Measurements from ENCODE around the gene MED10.

MED10 gene

GRCh38 chr5:6377905-6378765 is at the start of gene MED10:
Gene MED10, minus strand, starts transcription at chr5:6378547. Its CDS starts 64 bp downstream, at chr5:6378483.
- peak; percentile 78 for DNase-seq (ENCODE audit: low spot score)

DNA sequence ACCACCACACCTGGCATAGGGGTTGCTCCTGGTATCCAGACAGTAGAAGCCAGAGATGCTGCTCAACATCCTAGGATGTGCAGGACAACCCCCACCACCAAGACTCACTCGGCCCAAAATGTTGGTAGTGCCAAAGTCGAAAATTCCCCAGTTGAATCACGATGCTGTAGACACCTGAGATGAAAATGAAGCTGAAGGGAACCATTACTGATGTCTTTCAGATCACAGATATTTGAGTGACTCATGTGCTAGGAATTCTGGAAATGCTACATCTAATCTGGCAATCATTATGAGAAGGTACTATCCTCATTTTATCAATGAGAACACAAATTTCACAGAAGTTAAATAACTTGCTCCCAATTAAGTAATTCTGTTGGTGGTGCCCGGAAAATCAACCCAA is 49.3 kb upstream of the MED10 start:
- DNase-seq (ENCODE audit: low spot score) = no peak

- DNase-seq (ENCODE audit: low spot score) = no peak
Measured at GRCh38 chr5:6424700-6425099, 46.4 kb upstream of the MED10 start.

GRCh38 chr5:6424110-6424659 is 45.8 kb upstream of the MED10 start:
- DNase-seq (ENCODE audit: low spot score) = no peak

- no peak for DNase-seq (ENCODE audit: low spot score)
Measured at GRCh38 chr5:6423327-6424109, 45.2 kb upstream of the MED10 start.

DNA sequence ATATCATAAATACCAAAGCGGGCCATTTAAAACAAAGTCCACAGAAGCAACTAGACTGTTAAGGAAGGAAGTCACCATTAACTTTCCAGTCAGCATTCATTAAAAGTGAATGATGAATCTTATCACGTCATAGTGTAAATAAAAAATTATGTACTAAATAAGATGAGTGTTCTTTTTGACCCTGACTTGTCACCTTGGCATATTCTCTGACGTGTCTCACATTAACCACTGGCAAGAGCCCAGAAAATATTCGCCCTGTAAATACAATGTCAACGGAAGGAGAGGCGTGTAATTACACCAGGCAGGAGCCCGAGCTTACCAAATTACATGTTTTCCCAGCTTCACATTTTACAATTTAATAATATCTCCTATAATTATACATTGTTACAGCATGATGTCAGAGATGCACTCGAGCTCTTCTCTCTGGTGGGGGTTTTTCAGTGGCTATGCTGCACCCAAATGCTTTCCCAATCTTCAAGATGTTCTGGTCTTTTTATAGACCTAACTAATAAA is 41.0 kb upstream of the MED10 start:
- no peak for DNase-seq (ENCODE audit: low spot score)

DNA sequence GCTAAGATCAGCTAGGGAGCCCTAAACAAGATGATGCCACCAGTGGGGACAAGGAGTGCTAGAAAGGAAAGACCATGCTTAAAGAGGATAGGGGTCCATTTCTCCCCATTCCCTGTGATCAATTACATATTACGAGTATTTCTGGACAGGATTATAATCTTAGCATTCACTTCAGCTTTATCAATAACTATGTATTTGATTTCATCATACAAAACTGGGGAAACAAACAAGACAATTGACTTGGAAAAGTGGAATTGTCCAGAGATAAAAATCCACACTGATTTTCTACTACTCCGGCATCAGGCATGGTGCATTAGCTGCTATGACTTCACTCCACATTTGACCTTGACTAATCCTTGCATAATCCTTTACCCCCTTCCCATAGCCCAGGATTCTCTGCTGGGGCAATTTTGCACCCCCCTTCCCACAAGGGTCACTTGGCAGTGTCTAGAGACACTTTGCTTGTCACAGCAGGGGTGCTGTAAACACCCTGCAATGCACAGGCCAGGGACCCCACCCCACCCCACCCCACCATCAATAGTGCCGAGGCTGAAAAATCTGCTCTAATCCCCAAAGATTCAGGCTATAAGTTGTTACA is 40.4 kb upstream of the MED10 start:
- no peak for DNase-seq (ENCODE audit: low spot score)

GRCh38 chr5:6417657-6418056 is 39.3 kb upstream of the MED10 start:
- no peak for DNase-seq (ENCODE audit: low spot score)

DNA sequence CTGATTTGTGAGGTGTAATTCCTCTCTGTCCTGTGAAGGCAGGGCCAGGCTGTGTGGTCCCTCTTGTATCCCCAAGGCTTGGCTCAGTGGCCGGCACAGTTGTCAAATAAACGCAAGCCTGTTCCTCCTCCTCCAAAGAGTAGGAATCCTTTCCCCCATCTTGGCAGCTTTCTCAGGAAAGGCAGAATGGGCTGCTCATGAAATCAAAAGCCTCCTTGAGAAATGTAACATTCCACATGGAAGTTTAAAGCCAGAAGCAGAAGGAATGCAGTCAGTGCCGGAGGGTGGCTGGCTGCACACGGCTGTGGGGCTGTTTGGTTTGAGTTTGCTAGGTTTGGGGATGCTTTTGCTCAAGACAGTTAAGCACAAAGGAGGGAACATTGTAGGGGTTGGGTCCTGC is 34.5 kb upstream of the MED10 start:
- no peak for DNase-seq (ENCODE audit: low spot score)

- DNase-seq (ENCODE audit: low spot score) = no peak
Measured at GRCh38 chr5:6411141-6411540, 32.8 kb upstream of the MED10 start.

DNA sequence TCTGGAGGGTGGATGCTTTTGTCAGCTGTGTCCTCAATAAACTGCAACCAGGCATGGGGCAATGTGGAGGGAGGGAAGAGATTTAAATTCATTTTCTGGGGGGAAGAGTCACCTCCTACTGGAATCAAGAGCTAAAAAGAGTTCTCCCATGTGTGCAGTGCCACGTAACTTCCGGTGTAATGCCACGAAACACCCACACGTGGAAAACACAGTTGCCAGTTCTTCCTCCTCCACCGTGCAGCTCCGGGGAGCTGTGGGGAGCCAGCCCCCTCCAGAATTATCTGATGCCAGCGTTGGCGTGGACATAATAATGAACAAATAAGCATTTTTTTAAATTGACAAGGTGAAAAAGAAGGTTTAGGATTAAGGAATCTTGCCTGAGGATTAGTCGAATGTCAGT is 32.1 kb upstream of the MED10 start:
- no peak for DNase-seq (ENCODE audit: low spot score)

GRCh38 chr5:6408627-6409446 is 30.5 kb upstream of the MED10 start:
- DNase-seq (ENCODE audit: low spot score) = no peak

- no peak for DNase-seq (ENCODE audit: low spot score)
Measured at GRCh38 chr5:6408260-6408596, 29.9 kb upstream of the MED10 start.

GRCh38 chr5:6407558-6408259 is 29.4 kb upstream of the MED10 start:
- no peak for DNase-seq (ENCODE audit: low spot score)

GRCh38 chr5:6405591-6405990 is 27.2 kb upstream of the MED10 start:
- DNase-seq (ENCODE audit: low spot score) = no peak

GRCh38 chr5:6404129-6404528 is 25.8 kb upstream of the MED10 start:
- DNase-seq (ENCODE audit: low spot score) = no peak

DNA sequence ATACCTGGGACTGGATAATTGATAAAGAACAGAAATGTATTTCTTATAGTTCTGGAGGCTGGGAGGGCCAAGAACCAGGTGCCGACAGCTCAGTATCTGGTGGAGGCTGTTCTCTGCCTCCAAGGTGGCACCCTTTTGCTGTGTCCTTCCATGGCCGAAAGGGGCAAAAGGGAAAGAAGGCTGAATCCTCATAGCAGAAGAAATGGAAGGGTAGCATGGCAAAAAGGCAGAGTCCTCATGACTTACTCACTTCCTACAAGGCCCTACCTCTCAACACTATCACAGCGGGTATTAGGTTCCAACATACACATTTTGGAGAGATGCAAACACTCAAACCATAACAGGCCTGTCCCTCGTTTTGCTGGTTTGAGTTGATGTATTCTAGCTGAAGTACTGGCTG is 25.1 kb upstream of the MED10 start:
- no peak for DNase-seq (ENCODE audit: low spot score)

DNA sequence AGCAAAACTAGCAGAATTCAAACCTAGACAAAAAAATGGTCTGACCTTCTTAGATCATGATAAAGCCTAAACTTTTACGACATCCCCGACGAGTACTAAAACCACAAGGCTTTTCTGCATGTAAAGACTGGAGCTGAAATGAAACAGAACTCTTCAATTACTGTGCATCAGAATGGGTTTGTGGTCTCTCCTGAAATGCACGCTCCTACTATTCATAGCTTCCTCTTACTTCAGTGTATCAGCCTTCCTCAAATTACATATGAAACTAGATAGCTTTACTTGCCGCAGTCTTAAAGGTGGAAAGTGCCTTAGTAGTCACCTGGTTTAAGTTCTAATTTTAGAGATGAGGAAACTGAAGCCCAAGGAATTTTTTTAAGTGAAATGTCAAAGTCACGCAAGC is 24.6 kb upstream of the MED10 start:
- DNase-seq (ENCODE audit: low spot score) = no peak

- no peak for DNase-seq (ENCODE audit: low spot score)
Measured at GRCh38 chr5:6401410-6401809, 23.1 kb upstream of the MED10 start.

DNA sequence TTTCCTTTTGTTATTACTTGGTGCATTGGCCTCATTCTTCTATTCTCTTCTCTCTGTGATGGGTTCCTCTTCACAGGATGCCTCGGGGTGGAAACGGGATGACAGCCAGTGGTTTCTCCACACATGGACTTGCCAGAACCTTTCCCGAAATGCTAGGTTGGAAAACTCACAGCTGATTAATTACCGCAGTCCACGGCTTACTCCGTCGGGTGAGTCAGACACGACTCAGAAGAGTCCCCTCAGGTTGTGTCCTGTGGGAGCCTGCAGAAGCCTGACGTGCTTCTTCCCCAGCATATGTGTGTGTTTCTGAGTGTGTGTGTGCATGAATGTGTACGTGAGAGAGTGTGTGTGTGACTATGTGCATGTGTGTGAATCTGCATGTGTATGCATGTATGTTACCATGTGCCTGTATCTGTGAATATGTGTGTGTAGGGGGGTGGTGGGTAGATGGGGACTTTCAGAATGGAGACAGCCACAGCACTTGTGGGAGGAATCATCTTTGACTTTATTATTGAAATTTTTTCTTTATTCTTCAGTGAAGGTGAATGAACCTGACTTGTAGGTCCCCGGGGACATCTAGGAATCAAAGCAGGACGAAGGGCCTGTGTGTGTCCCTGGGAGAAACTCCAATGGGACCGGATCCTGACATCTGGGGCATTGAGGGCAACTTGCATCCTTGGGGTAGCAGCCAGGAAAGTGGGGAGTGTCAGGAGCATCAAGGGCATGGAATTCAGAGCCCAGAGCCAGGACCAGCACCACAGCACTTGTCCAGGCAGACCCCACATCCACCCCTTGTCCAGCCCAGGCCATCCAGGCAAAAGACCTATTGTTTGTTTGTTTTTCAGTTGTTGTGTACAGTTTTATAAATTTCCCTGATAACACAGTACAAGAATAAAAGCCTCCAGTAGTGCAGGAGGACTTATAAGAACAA is 21.9 kb upstream of the MED10 start:
- DNase-seq (ENCODE audit: low spot score) = no peak
